Measurements from ENCODE around the gene VWC2. TPM values are rescaled to one million over a fixed set of nuclear protein-coding genes. Genes with fewer than 3 reads are reported as not detected.

VWC2 gene
- total and polyA plus RNA-seq, 2 of the 4 experiments (the other 2 are of a cell fraction): not detected

GRCh38 chr7:49805371-49806007, 32.1 kb downstream of the VWC2 start:
- H3K14ac ChIP-seq (replicated peaks; ENCODE audit: low read depth, low read length): no peak overlapping the region
- intact Hi-C loops (cut with micrococcal nuclease): no loop called here
- TF ChIP-seq CEBPB (IDR thresholded peaks at IDR 0.05; ENCODE audit: low read depth, low read length) (no peak), RFX5 (IDR thresholded peaks at IDR 0.05; ENCODE audit: low read depth, low read length) (no peak), POLR2A (IDR thresholded peaks at IDR 0.05; ENCODE audit: low read depth, low read length) (no peak), RCOR1 (IDR thresholded peaks at IDR 0.05; ENCODE audit: insufficient replicate concordance, low read length) (no peak)
- H2BK15ac ChIP-seq (ENCODE audit: low read depth, low read length): no peak overlapping the region
- H3K4me1 ChIP-seq (ENCODE audit: control insufficient read depth, insufficient read depth, low read length): no peaks in the 10 kb centered on the region
- no peak overlapping the region for H3K9ac ChIP-seq (ENCODE audit: low read depth, low read length)
- no peak overlapping the region for H2AFZ ChIP-seq (replicated peaks; ENCODE audit: low read length, poor library complexity)
- H3K56ac ChIP-seq (ENCODE audit: extremely low read depth, insufficient read depth, low read length): no peak overlapping the region
- no CpG with 5 or more reads among the region's 2 CpGs for WGBS, 2 experiments (ENCODE audit: extremely low coverage in 2 of 2, insufficient read length in 1 of 2)
- no peak overlapping the region for H2BK120ac ChIP-seq (ENCODE audit: low read depth, low read length)
- no peaks in the 10 kb centered on the region for H3K27me3 ChIP-seq (ENCODE audit: control insufficient read depth, insufficient read depth, low read length)
- H4K8ac ChIP-seq (ENCODE audit: low read depth in 2 of 2, low read length in 2 of 2): no peak overlapping the region
- no peak overlapping the region for H3K4ac ChIP-seq (ENCODE audit: low read depth, low read length)
- no peaks in the 10 kb centered on the region for H4K20me1 ChIP-seq (ENCODE audit: insufficient read depth, low read length)
- dilution Hi-C loops (cut with HindIII; ENCODE audit: low sequenced_read_pairs, unreplicated experiment): no loop called here
- H3K79me1 ChIP-seq (ENCODE audit: low read depth in 1 of 2, low read length in 2 of 2): no peaks in the 10 kb centered on the region
- H2AK5ac ChIP-seq (ENCODE audit: low read depth, low read length): no peak overlapping the region
- H3K23ac ChIP-seq (ENCODE audit: low read depth, low read length): no peak overlapping the region
- no peaks in the 10 kb centered on the region for H3K36me3 ChIP-seq (ENCODE audit: control insufficient read depth, insufficient read depth, low read length)
- H4K91ac ChIP-seq (ENCODE audit: insufficient read depth, low read depth, low read length): no peak overlapping the region
- no peak overlapping the region for H3K4me3 ChIP-seq (ENCODE audit: insufficient read depth, low read depth, low read length)
- no peak overlapping the region for H4K5ac ChIP-seq (ENCODE audit: low read depth, low read length)
- CTCF ChIA-PET: interaction anchor here (0.7 kb wide), 1 partner anchor 371 kb away, joined by 3 read pairs; no protein-coding TSS in a partner anchor
- no peak overlapping the region for H3K27ac ChIP-seq (ENCODE audit: insufficient read depth, low read length)
- H2BK5ac ChIP-seq (ENCODE audit: low read depth, low read length, poor library complexity, severe bottlenecking): no peak overlapping the region
- H3K9me1 ChIP-seq (ENCODE audit: insufficient read depth, low read length): no peaks in the 10 kb centered on the region
- ATAC-seq (ENCODE audit: low read depth): no peak
- no peak overlapping the region for H2AK9ac ChIP-seq (replicated peaks; ENCODE audit: low read depth, low read length, poor library complexity)
- POLR2A ChIA-PET (ENCODE audit: unreplicated experiment): no interaction called here
- no peak for DNase-seq
- H3K4me2 ChIP-seq (ENCODE audit: low read depth, low read length): no peak overlapping the region
- H2BK20ac ChIP-seq (ENCODE audit: low read depth, low read length): no peak overlapping the region
- peaks cover 7% of the 10 kb centered on the region for H3K9me3 ChIP-seq (ENCODE audit: control insufficient read depth, insufficient read depth, low read length)
- no peak overlapping the region for H3K18ac ChIP-seq (ENCODE audit: low read depth, low read length)
- no TSS peak for BruUV-seq (replicated peaks)
- in situ Hi-C loops (cut with MboI; ENCODE audit: low sequenced_read_pairs): no loop called here

Measured in IMR-90 (cell line).